GM12872 (cell line): ENCODE results near the gene SCN1B.

Source experiments
- CTCF ChIP-seq: IDR thresholded peaks from 3 replicates; pipeline ENCODE4 v1.5.1; 2011; ENCODE audit warnings: low read depth, mild to moderate bottlenecking, low read length, moderate library complexity; ENCODE audit not compliant: insufficient read depth

Gene SCN1B

DNA sequence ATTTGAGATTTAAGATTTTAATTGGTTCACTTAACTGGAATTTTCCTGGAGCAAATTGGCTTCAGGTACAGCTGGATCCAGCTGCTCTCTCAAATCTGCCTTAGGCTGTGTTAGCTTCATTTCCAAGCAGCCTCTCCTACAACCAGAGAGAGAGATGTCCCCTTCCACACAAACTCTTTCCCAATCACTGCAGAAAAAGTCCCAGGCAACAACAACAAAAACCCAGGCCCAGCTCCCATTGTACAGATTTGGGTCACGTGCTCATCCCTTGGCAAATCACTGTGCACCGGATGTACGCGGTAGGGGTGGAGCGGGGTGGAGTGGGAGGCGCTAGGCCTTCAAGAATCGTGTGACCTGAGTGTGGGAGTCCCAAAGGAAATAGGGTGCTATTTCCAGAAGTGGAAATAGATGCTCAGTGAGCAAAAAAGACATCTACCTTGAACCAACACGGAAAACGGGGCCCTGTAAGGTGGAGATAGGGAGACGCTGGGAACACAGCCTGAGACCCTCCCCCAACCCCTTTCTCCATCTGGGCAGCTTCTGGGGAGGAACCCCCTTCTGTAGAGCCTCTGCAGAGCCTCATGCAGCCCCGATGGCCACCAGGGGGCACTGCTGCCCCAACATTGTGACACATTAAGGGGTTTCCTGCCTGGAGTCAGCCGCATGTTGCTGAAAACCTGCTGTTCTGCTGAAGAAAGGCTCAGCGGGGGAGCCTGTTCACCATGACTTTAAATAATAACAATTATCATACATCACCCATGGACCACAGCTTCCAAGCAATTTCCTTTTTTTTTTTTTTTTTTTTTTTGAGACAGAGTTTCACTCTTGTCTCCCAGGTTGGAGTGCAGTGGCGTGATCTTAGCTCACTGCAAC is 36.7 kb downstream of the SCN1B start:
- peak; percentile 92 for TF ChIP-seq CTCF

GRCh38 chr19:35068941-35069634 is 38.8 kb downstream of the SCN1B start:
- no peak for TF ChIP-seq CTCF

DNA sequence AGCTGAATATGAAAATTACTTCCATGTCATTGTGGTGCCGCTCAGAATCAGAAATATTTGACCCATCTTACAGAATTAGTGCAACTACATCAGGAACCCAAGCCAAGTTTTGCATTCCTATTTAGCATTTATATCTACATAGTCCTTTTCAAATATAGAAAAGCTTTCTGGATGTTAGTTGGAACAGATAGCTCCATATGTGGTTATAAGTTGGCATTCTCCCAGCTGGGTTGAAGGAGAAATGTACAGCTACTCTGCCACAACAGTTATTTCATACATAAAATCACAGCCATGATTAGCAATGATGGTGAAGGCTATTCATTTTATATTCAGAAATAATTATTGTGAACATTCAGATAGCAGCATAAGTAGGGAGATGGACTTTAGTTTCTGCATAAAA is 39.4 kb downstream of the SCN1B start:
- TF ChIP-seq CTCF = no peak

- no peak for TF ChIP-seq CTCF
Measured at GRCh38 chr19:35070471-35070870, 40.2 kb downstream of the SCN1B start.

- TF ChIP-seq CTCF = no peak
Measured at GRCh38 chr19:35073516-35073915, 43.2 kb downstream of the SCN1B start.

DNA sequence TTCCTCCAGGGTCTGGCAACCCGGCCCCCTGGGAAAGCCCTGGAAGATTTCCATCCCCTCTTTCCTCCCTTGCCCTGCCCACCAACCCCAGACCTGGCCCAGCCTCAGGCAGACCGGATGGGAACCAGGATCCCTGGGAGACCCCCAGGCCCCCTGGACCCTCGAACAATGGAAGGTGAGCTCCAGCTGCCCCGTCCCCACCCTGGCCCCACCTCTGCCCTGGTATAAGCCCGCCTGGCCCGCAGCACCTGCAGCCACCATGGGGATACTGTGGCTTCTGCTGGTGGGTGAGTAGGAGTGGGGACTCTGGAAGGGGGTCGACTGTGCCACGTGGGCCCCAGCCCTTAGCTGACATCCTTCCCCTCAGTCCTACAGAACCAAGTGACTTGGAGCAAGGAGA is 43.7 kb downstream of the SCN1B start:
- TF ChIP-seq CTCF = no peak

- no peak for TF ChIP-seq CTCF
Measured at GRCh38 chr19:35074426-35075201, 44.3 kb downstream of the SCN1B start.
